ENCODE results near the gene RAB33B. TPM values are rescaled to one million over a fixed set of nuclear protein-coding genes. Genes with fewer than 3 reads are reported as not detected.
A peak's percentile ranks its signal among the peaks of the same experiment; 100 is the strongest.

Gene RAB33B
- total RNA-seq, 2 donors from 2014 or later = 8.5 to 9.6 TPM

DNA sequence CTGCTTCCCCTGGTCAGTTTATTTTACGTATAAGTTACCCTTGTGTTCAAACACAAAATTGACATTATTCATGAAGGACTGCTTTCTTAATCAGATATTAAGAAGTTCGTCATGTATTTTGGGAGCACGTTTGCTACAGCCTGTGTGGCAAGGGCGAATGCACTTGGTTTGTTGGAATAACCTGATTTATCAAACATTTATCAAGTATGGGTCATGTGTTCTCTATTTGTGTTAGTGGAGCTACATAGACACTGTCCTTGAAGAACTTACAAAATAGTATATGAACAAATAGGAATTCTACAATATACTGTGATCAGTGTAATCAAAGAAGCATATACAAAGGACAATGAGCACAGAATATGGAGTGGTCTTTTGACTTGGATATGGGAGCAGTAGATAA lies 22.4 kb downstream of the RAB33B start:
- Mint-ChIP-seq H3K4me1 (peaks cover 5% of the 10 kb centered on the region), H3K9me3 (no peaks in the 10 kb centered on the region), H3K27me3 (no peaks in the 10 kb centered on the region), H3K4me3 (no peak overlapping the region), H3K36me3 (ENCODE audit: low read depth) (peaks cover 44% of the 10 kb centered on the region), H3K27ac (no peak overlapping the region)
- ATAC-seq (replicated peaks) = no peak

DNA sequence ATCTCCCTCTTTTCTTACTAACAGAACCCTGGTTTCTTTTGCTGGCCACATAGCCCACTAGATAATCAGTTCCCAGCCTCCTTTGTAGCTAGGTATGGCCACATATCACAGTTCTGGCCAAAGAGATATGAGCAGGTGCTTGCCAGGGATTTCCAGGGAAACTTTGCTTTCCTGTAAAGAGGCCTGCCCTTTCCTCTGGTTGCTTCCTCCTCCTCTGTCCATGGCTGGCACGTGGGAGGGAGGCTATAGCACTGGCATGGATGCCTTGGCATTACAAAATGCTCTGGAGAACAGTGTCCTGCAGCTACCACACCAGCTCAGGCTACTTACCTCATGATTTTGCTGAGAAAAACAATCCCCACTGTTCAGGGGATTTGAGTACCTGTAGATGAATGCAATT lies 27.5 kb downstream of the RAB33B start:
- peaks cover 4% of the 10 kb centered on the region for H3K36me3 Mint-ChIP-seq (ENCODE audit: low read depth)
- H3K9me3 Mint-ChIP-seq = no peaks in the 10 kb centered on the region
- no peaks in the 10 kb centered on the region for H3K27me3 Mint-ChIP-seq
- H3K4me3 Mint-ChIP-seq = no peak overlapping the region
- no peak for ATAC-seq (replicated peaks)
- H3K27ac Mint-ChIP-seq = no peak overlapping the region
- peaks cover 3% of the 10 kb centered on the region for H3K4me1 Mint-ChIP-seq

- Mint-ChIP-seq H3K4me1 (no peaks in the 10 kb centered on the region), H3K9me3 (no peaks in the 10 kb centered on the region), H3K36me3 (ENCODE audit: low read depth) (no peaks in the 10 kb centered on the region), H3K27ac (no peak overlapping the region), H3K27me3 (no peaks in the 10 kb centered on the region), H3K4me3 (no peak overlapping the region)
- ATAC-seq (replicated peaks) = no peak
Observed at GRCh38 chr4:139483000-139483399, 29.1 kb downstream of the RAB33B start.

- Mint-ChIP-seq H3K4me3 (no peak overlapping the region), H3K27me3 (no peaks in the 10 kb centered on the region), H3K4me1 (no peaks in the 10 kb centered on the region), H3K27ac (no peak overlapping the region), H3K36me3 (ENCODE audit: low read depth) (no peaks in the 10 kb centered on the region), H3K9me3 (no peaks in the 10 kb centered on the region)
- ATAC-seq (replicated peaks) = no peak
Observed at GRCh38 chr4:139484783-139485311, 30.9 kb downstream of the RAB33B start.

GRCh38 chr4:139488442-139488841 lies 34.5 kb downstream of the RAB33B start:
- Mint-ChIP-seq H3K27ac (no peak overlapping the region), H3K4me3 (no peak overlapping the region), H3K4me1 (no peaks in the 10 kb centered on the region), H3K9me3 (no peaks in the 10 kb centered on the region), H3K36me3 (ENCODE audit: low read depth) (no peaks in the 10 kb centered on the region), H3K27me3 (no peaks in the 10 kb centered on the region)
- no peak for ATAC-seq (replicated peaks)

DNA sequence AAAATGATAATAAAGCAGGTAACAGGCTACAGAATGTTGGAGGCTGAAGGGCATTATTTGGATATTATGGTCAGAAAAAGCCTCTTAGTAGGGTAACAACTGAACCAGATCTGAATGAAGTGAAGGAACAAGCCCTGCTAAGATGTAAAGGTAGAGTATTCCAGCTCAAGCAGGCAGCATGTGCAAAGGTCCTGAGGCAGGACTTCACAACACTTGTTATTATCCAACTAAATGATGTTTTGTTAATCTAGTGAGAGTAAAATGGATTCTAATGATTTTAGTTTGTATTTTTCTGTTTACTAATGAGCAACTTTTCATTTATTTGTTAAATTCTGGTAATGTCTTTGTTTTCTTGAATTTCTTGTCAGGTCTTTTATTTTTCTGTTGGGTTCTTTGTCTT lies 35.7 kb downstream of the RAB33B start:
- no peaks in the 10 kb centered on the region for H3K36me3 Mint-ChIP-seq (ENCODE audit: low read depth)
- H3K4me3 Mint-ChIP-seq = no peak overlapping the region
- no peaks in the 10 kb centered on the region for H3K4me1 Mint-ChIP-seq
- H3K27me3 Mint-ChIP-seq = no peaks in the 10 kb centered on the region
- no peak for ATAC-seq (replicated peaks)
- H3K9me3 Mint-ChIP-seq = no peaks in the 10 kb centered on the region
- H3K27ac Mint-ChIP-seq = no peak overlapping the region

GRCh38 chr4:139492429-139492828 lies 38.5 kb downstream of the RAB33B start:
- no peak overlapping the region for H3K27ac Mint-ChIP-seq
- no peaks in the 10 kb centered on the region for H3K36me3 Mint-ChIP-seq (ENCODE audit: low read depth)
- no peaks in the 10 kb centered on the region for H3K9me3 Mint-ChIP-seq
- ATAC-seq (replicated peaks) = no peak
- H3K4me1 Mint-ChIP-seq = no peaks in the 10 kb centered on the region
- H3K4me3 Mint-ChIP-seq = no peak overlapping the region
- no peaks in the 10 kb centered on the region for H3K27me3 Mint-ChIP-seq

DNA sequence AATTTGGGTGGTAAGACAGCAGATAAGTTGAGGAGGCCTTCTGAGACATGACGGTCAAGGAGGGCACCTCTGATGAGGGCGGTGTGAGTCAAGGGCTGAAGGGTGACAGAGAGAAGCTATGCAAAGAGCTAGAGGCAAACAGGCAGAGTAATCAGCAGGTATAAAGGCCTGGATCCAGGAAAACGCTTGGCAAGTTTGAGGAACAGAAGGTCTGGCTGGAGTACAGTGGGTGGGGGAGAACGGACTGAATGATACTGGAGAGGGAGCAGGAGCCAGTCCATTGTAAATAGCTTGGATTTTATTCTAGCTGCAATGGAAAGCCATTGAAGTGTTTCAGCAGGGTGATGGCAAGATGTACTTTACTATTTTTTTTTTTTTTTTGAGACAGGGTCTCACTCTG lies 39.3 kb downstream of the RAB33B start:
- H3K4me1 Mint-ChIP-seq = no peaks in the 10 kb centered on the region
- no peaks in the 10 kb centered on the region for H3K36me3 Mint-ChIP-seq (ENCODE audit: low read depth)
- H3K27ac Mint-ChIP-seq = peak overlapping the region; percentile 7
- H3K4me3 Mint-ChIP-seq = no peak overlapping the region
- no peaks in the 10 kb centered on the region for H3K27me3 Mint-ChIP-seq
- ATAC-seq (replicated peaks) = no peak
- H3K9me3 Mint-ChIP-seq = no peaks in the 10 kb centered on the region

DNA sequence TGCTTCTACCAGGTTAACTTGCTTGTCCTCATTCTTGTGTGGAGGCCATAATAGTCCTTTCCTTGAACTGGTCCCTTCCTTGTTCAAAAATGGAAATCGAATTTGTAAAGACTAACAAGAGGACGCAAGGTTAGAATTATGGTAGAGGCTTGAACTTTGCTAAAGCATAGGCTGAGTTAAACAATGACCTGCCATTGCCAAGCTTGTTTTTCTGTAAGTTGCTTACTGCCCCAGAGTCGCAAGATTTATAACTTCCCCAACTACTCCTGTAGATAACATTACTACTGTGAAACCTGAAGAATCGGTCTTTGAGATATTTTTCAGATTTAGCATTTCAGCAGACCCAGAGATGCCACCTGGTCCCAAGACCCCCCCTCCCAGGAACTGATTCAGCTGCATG lies 45.3 kb downstream of the RAB33B start:
- H3K27me3 Mint-ChIP-seq = no peaks in the 10 kb centered on the region
- H3K4me1 Mint-ChIP-seq = no peaks in the 10 kb centered on the region
- no peaks in the 10 kb centered on the region for H3K9me3 Mint-ChIP-seq
- peaks cover under 1% of the 10 kb centered on the region for H3K36me3 Mint-ChIP-seq (ENCODE audit: low read depth)
- no peak overlapping the region for H3K4me3 Mint-ChIP-seq
- H3K27ac Mint-ChIP-seq = no peak overlapping the region
- ATAC-seq (replicated peaks) = no peak

DNA sequence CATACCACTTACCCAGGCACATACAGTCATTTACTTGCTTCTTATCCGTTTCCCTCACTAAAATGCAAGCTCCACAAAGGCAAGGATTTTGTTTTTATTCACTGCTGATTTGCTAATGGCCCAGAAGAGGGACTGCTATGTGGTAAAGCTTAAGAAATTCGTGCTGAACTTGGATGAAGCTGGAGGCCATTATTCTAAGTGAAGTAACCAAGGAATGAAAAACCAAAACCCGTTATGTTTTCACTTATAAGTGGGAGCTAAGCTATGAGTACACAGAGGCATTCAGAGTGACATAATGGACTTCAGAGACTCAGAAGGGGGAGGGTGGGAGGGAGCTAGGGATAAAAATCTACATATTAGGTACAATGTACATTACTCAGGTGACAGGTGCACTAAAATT lies 47.2 kb downstream of the RAB33B start:
- Mint-ChIP-seq H3K27me3 (no peaks in the 10 kb centered on the region), H3K4me1 (no peaks in the 10 kb centered on the region), H3K4me3 (no peak overlapping the region), H3K9me3 (no peaks in the 10 kb centered on the region), H3K36me3 (ENCODE audit: low read depth) (peaks cover 19% of the 10 kb centered on the region), H3K27ac (no peak overlapping the region)
- no peak for ATAC-seq (replicated peaks)

GRCh38 chr4:139501527-139501926 lies 47.6 kb downstream of the RAB33B start:
- H3K9me3 Mint-ChIP-seq = no peaks in the 10 kb centered on the region
- ATAC-seq (replicated peaks) = no peak
- H3K27ac Mint-ChIP-seq = no peak overlapping the region
- H3K4me3 Mint-ChIP-seq = no peak overlapping the region
- H3K36me3 Mint-ChIP-seq (ENCODE audit: low read depth) = peaks cover 21% of the 10 kb centered on the region
- H3K4me1 Mint-ChIP-seq = no peaks in the 10 kb centered on the region
- no peaks in the 10 kb centered on the region for H3K27me3 Mint-ChIP-seq

DNA sequence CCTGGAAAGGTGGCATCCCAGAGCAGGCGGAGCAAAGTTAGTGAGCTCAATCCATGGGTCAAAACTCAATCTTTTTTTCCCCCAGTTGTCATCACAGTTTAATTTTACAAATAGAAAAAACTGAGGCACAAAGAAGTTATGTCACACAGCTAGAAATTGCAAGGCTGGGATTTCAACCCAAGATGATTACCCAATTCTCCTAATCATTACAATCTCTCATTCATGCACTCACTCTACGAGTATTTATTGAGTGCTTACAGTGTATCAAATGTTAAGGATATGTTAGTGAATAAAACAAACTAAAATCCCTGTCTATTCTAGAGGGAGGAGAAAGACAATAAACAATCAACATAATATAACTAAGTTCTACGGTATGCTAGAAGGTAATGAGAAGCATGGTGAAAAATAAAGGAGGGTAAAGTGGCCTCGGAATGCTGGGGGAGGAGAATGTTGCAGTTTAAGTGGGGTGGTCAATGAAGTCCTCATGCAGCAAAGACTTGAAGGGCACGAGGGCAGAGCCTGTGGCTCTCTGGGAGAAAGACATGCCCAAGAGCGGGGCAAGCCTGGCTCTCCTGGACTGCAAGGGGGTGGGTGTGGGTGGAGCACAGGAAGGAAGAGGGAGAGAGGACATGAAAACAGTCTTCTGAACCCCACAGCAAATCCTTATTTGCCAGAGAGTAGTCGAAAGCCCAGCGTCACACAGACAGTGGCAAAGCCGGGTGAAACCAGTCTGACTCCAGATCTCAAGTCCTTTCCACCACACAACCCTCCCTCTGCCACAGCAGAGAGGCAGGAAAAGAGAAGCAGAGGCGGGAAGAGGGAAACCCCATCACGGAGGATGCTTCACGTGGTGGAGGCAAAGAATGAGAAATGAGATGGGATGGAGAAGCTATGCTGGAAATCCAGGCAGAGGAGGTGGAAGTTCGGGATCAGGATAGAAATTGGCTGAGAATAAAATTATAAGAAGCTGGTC lies 48.3 kb downstream of the RAB33B start:
- no peak for ATAC-seq (replicated peaks)
- Mint-ChIP-seq H3K9me3 (no peaks in the 10 kb centered on the region), H3K27me3 (no peaks in the 10 kb centered on the region), H3K4me3 (no peak overlapping the region), H3K4me1 (no peaks in the 10 kb centered on the region), H3K36me3 (ENCODE audit: low read depth) (peaks cover 26% of the 10 kb centered on the region), H3K27ac (no peak overlapping the region)

- Mint-ChIP-seq H3K4me3 (no peak overlapping the region), H3K27me3 (no peaks in the 10 kb centered on the region), H3K9me3 (no peaks in the 10 kb centered on the region), H3K27ac (no peak overlapping the region), H3K36me3 (ENCODE audit: low read depth) (peaks cover 34% of the 10 kb centered on the region), H3K4me1 (peaks cover 1% of the 10 kb centered on the region)
- ATAC-seq (replicated peaks) = no peak
Observed at GRCh38 chr4:139503622-139504166, 49.8 kb downstream of the RAB33B start.

DNA sequence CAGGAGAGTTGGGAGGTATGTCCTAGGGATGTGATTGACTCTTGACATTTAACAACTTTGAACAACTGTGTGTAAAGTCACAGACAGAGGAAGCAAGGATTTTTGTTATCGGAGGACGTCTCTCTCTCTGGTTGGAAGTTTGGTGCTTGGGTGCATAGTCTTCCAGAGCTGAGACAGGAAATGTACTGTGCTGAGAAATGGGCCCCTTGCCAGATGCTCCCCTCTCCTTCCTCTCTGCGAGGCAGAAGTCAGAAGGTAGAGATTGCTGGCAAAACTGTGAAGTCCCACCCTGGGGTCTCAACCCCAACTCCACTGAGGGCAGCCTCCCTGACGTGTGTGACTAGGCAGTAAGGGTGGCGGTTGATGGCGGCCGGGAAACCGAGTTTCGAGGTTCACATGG lies 52.9 kb downstream of the RAB33B start:
- peaks cover 65% of the 10 kb centered on the region for H3K36me3 Mint-ChIP-seq (ENCODE audit: low read depth)
- no peaks in the 10 kb centered on the region for H3K9me3 Mint-ChIP-seq
- peaks cover 10% of the 10 kb centered on the region for H3K4me1 Mint-ChIP-seq
- no peak for ATAC-seq (replicated peaks)
- no peak overlapping the region for H3K27ac Mint-ChIP-seq
- no peaks in the 10 kb centered on the region for H3K27me3 Mint-ChIP-seq
- H3K4me3 Mint-ChIP-seq = no peak overlapping the region

DNA sequence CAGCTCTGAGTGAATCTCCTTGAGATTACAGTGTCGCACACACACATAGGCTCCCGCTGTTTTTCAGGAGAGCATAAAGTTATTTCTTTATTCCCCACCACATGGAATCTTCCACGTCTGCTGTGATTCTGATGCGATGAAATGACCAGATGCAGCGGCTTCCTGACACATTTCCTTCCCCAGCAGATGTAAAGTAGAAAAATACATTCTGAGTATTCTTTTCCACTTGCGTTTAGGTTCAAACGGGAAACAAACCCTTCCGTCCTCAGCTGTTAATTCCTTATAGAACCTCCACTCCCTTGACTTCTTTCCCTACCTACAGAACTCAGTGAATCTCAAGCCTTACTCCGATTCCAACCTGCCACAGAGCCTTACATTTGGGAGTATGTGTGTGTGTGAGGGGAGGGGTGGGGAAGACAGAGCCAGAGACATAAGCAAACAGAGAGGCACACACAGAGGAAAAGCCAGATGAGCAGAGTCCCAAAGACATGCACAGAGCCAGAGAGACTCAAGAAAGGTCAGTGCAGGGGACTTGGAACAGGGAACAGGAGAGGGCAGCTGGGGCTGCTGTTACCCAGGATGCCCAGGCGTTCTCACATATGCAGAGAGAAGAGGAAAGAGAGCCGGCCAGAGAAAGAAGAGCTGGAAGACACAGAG lies 54.8 kb downstream of the RAB33B start:
- H3K4me1 Mint-ChIP-seq = peaks cover 10% of the 10 kb centered on the region
- H3K36me3 Mint-ChIP-seq (ENCODE audit: low read depth) = peaks cover 78% of the 10 kb centered on the region
- H3K9me3 Mint-ChIP-seq = no peaks in the 10 kb centered on the region
- no peaks in the 10 kb centered on the region for H3K27me3 Mint-ChIP-seq
- H3K27ac Mint-ChIP-seq = peak overlapping the region; percentile 28
- H3K4me3 Mint-ChIP-seq = no peak overlapping the region
- ATAC-seq (replicated peaks) = no peak

Data from activated T-helper 17 cell treated with anti-CD3 and anti-CD28 coated beads, Interleukin-2, amount 50 U/mL, for 72 hours (primary cell).